ENCODE measurements around the gene HAUS1.
A peak's percentile ranks its signal among the peaks of the same experiment; 100 is the strongest.
"Not testable (repeated sequence)": the region's sequence is repeated elsewhere in the genome, so short reads cannot be mapped to it uniquely, and the experiment has no call there.

HAUS1 gene

DNA sequence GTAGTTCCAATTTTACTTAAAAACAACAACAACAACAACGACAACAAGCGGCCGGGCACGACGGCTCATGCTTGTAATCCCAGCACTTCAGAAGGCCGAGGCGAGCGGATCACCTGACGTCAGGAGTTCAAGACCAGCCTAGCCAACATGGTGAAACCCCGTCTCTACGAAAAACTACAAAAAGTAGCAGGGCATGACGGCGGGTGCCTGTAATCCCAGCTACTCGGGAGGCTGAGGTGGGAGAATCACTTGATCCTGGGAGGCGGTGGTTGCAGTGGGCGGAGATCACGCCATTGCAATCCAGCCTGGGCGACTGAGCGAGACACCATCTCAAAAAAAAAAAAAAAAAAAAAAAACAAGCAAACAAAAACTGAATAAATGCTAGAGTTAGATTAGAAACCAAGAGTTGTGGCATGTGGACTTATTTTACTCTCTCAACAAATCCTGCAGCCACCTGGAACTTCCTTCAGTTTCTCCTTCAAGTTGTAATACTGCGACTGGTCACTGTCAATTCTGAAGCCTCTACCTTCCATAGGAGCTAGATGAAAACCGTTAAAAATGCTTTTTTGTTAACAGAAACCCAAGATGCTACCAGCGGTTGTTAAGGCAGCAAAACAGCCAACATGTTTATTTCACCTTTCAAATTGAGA, 7.4 kb upstream of the HAUS1 start:
- peak; percentile 27 for DNase-seq

DNA sequence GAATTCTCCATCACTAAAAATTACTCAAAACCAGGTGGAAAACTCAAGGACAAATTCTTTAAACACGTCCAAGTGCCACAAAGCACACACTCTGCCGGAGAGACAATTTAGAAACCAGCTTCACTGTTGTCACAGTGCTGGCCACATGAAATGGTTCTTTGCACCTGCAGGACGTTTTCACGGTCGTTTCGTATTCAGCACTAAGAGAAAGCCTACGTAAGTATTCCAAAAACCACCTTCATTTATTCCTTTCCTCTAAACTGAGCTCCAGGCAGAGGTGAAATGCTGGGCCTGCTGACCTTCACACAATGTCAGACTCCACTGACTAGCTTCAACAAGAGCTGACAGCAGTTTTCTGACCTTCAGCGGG, 6.8 kb upstream of the HAUS1 start:
- no peak for DNase-seq

DNA sequence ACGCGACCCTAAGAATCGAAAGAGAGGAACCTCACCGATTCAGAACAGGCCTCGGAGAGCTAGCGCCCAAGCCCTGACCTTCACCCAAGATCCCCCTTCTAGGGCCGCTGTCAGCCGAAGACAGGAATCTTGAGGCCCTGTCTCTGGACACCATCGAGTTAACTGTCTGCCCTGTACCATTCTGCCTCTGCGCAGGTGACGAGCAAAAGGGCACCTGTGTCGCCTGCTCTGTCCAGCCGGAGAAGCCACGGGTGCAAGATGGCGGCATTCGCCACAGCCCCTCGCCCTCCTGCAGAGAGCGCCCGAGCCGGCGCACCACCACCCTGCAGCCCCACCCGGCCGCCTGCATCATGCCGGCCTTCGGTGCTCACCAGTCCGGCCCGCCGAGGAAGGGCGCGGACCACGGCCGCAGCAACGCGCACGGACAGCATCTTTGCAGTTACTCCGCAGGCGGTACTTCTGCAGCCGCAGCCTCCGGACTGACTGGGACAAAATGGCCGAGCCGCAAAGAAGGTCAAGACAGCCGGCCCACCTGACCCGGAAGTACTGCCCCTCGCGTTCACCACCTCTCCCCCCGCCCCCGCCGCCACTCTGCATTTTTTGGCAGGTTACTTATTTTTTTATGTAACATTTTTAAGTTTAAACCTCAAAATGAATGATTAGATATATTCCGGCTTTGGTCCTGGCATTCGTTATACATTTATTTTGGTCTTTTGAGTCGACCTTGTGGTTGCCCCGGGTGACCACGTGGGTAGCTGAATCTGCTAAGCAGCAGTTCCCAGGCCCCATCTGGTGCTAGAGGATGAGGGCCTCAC, 6.2 kb upstream of the HAUS1 start, which contains the start of gene ATP5F1A:
Gene ATP5F1A, minus strand, starts transcription at position 496 of the 815 bp plus-strand sequence. Its CDS starts 65 bp downstream, at position 431.
- DNase-seq: peak; percentile 90

DNA sequence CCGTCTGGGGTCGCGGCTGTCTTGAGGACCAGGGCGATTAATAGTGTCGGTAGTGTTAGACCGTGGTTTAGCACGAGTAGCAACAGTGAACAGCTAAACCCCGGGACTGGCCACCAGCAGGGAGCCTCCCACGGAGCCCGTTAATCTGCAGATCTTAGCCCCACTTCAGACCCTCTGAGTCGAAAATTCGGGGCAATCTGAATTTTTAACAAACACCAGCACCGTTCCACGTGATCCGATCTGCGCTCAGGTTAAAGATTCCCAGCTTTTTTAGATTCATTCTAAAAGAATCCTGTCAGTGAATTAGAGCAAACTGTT, 5.6 kb upstream of the HAUS1 start:
- DNase-seq: no peak

DNA sequence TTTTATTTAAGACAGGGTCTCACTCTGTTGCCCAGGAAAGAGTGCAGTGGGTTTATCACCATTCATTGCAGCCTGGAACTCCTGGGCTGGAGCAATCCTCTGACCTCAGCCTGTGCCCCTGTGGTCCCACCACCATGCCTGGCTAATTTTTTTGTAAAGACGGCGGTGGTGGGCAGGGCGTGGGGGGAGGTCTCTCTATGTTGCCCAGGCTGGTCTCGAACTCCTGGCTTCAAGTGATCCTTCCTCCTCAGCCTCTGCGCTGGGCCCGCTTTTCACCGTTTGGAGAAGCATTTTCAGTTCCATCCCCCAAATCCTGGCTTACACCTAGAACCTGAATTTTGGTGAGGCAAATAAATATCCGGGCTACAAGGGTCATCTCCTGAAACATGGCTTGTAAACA, 4.7 kb upstream of the HAUS1 start:
- DNase-seq: no peak

DNA sequence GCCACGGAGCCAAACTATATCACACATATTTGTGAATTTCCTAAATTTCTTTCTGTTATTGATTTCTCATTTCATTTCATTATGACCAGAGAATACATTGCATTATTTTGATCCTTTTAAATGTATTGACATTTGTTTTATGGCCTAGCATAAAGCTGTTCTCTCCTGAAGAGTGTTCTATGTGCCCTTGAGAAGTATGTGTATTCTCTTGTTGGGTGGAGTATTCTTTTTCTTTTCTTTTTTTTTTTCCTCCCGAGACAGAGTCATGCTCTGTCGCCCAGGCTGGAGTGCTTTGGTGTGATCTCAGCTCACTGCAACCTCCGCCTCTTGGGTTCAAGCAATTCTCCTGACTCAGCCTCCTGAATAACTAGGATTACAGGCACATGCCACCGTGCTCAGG, 5.2 kb downstream of the HAUS1 start:
- no peak for DNase-seq

DNA sequence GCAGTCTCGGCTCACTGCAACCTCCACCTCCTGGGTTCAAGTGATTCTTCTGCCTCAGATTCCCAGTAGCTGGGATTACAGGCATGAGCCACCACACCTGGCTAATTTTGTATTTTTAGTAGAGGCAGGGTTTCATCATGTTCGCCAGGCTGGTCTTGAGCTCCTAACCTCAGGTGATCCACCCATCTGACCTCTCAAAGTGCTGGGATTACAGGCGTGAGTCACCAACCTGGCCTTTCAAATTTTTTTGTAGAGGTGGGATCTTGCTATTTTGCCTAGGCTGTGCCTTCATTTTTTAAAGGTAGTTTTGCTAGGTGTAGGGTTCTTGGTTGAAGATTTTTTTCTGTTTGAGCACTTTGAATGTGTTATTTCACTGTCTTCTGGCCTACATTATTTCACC, 6.2 kb downstream of the HAUS1 start:
- DNase-seq: no peak

DNA sequence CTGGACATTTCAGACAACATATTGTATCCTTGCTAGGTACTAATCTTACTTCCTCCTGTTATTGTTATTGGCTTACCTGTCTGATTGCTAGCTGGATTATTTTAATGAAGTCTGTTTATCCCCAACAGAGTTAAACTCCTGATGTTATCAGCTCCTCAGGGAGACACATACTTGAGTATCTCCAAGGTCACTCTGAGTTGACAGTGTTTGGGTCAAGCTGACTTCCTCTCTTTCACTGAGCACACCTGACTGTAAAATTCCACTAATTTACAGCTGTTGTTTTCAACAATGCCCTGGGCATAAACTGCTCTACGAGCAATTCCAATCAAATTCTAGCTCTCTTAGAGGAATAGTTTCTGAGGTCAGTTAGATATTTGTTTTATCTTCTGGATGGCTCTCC, 9.6 kb downstream of the HAUS1 start:
- DNase-seq: no peak

DNA sequence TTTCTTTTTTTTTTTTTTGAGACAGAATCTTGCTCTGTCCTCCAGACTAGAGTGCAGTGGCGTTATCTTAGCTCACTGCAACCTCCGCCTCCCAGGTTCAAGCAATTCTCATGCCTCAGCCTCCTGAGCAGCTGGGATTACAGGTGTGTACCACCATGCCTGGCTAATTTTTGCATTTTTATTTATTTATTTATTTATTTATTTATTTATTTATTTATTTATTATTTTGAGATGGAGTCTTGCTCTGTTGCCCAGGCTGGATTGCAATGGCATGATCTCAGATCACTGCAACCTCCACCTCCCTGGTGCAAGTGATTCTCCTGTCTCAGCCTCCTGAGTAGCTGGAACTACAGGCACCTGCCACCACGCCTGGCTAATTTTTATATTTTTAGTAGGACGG, 22.4 kb downstream of the HAUS1 start:
- DNase-seq: not testable (repeated sequence)

DNA sequence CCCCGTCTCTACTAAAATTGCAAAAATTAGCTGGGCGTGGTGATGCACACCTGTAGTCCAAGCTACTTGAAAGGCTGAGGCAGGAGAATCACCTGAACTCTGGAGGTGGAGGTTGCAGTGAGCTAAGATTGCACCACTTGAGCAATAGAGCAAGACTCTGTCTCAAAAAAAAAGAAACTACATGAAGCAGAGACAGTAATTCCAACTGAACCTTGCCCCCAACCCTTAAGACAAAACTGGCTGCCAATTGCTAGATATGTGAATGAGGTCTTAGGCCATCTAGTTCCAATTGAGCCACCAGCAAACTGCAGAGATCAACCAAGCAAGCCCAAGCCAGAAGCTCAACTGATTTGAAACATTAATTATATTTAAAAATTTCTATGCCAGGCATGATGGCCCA, 25.9 kb downstream of the HAUS1 start:
- no peak for DNase-seq

DNA sequence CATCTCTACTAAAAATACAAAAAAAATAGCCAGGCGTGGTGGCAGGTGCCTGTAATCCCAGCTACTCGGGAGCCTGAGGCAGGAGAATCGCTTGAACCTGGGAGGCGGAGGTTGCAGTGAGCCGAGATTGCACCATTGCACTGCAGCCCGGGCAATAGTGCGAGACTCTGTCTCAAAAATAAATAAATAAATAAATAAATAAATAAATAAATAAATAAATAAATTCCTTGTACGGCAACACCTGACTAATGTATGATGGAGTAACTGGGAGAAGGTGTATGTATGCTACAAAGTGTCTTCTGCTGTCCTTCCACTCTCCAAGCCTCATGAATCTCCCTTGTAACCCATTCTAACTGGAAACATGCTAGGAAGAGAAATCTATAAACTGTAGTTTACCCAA, 26.4 kb downstream of the HAUS1 start:
- not testable (repeated sequence) for DNase-seq

DNA sequence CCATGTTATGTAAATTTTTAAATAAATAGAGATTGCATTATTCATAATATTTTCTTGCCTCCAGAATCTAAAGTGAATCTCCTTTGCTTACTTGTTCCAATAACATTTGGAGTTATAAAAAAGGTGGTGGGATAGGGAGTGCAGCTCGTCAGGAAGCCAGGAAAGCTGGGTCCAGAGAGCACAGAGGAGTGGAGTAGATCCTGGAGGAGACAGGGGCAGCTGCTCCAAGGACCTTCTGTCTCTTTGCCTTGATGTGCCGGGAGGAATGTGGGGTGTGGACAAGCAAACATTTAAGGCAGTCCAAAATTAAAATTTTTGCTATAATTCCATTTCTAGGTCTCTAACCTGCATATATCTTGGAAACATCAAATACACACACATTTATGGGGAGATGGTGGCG, 29.3 kb downstream of the HAUS1 start:
- DNase-seq: no peak

DNA sequence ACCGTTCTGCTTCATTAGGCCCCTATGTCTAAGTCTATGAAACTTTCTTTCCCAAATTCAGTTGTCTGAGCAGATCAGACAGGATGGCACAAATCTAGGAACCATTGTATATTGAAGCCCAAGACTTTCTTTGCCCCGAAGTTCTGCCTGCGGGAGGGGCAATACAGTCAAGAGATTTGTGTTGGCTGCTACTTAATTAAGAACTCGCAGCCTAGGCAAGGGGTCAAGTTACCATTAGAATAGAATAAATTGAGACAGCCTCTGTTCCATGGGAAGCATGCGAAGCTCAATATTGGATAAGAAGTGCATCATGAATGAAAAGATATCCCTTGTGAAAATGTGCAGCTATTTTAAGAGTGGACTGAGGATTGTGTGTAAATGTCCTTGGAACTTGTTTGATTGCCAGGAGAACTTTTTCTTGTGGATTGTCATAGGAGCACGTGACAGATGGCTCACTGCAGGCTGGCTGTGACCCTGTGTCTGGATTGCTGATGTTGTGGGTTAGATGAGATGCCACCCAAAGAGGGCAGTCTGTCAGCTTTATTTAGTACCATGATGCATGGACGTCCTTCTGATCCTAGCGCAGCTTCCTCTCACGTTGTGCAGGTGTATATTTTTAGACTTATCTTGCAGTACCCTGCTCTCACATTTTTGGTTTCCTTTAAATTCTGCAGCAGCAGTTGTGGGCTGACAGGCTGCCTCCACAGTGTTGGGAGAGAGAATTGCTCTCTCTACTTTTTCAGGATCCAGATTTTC, 30.9 kb downstream of the HAUS1 start:
- no peak for DNase-seq

DNA sequence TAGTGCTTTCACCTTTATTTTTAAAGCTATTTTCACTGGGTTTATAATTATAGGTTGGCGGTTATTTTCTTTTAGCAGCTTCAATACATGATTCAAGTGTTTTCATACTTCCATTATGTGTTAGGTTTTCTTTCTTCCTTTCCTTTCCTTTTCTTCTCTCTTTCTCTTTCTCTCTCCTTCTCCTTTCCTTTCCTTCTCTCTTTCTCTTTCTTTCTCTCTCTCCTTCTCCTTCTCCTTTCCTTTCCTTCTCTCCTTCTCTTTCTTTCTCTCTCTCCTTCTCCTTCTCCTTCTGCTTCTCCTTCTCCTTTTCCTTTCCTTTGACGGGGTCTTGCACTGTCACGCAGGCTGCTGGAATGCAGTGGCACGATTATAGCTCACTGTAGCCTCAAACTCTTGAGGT, 36.0 kb downstream of the HAUS1 start:
- no peak for DNase-seq

DNA sequence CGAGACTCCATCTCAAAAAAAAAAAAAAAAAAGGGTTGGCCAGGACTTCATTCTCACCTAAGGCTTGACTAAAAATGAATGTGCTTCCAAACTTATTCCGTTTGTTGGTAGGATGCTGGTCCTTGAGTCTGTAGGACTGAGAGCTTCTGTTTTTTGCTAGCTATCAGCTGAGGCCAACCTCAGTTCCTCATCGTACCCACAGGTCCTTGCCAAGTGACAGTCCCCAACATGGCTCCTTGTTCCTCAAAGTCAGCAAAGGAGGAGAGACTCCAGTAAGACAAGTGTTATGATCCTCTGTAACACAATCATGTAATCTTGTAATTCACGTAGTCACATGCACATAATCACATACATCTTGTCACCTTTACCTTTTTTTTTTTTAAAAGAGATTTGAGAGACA, 37.0 kb downstream of the HAUS1 start:
- DNase-seq: no peak

DNA sequence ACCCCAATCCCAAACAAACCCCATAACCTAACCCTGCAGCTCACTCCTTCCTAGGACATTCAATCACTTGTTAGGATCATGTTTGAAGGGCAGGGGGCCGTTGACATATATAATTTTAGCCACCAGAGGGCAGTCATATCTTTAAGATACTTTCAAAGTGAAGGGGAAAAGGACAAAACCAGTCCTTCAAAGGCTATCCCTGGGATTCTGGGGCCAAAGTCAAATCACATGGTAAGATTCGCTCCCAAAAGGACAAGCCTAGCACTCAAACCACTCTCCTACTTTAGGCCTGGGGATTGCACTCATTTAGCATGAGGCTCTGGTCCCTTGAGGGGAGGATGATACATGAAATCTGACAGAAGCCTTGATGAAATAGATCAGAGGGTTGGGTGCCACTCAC, 44.6 kb downstream of the HAUS1 start:
- DNase-seq: peak; percentile 55

DNA sequence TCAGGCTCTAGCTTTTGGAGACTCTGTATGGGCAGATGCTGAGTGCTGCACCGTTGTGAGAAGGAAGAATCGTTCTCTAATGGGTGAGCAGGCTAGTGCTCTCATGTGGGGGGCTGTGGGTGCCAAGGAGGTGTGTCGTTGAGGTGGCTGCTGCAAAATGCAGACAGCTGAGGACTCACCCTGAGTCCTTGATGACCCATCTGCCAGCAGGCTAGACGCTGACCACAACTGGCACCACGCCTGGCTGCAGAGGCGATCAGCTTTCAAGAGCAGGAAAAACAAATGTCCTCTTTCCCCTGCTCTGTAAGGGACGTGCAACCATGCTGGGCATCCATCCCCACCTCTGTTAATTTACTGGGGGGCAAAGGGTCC, 48.2 kb downstream of the HAUS1 start:
- DNase-seq: no peak

DNA sequence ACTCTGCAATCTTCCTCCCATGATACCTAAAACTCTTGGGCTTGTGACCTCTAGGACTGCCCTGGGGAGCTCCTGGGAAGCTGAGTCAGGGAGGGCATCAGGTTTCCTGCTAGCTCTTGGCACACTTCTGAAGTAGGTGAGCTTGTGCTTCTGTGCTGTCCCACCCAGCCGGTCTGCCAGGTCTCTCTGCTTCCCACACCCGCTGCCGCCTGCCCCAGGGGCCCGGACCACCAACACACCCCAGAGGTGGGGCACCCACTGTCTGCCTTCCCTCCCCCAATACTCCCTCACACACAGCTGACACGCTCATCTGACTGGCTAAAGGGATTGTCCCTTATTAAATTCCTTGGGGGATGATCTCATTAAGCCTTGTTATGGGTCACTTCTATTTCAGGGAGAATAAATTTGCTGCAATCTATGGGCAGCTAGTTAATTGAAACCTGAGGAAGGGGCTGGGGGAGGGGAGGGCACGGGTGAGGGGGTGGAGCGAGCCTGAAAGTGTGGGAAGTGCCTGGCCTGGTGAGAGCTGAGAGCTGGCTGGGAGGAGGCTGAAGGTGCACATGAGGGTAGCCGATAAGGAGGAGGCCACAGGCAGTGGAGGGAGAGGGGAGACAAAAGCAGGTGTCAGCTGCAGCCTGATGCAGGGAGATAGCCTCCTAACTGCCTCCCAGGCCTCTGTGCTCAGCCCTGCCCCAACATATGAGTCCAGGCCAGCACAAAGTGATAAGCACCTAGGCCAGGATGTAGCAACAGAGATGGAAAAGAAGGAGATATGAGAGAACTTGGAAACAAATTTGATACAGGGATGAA, 48.8 kb downstream of the HAUS1 start:
- no peak for DNase-seq

DNA sequence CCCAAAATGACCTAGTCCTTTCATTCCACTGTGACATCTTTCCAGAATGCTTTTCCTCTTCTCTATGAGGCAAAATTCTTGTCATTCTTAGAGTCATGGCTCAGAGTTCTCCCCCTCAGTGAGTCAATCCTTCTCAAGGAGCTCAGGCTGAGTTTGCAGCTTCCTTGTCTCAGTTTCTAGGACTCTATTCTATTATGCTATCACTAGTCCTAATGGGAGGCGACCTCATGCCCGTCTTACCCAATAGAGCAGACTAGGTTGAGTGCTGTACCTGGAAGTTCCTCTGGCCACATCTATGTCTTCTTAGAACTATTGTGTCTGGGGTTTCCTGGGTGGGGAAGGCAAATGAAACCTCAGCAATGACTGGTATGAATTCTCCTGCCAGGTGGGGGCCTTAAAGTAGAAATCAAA, 51.5 kb downstream of the HAUS1 start:
- peak; percentile 85 for DNase-seq

DNA sequence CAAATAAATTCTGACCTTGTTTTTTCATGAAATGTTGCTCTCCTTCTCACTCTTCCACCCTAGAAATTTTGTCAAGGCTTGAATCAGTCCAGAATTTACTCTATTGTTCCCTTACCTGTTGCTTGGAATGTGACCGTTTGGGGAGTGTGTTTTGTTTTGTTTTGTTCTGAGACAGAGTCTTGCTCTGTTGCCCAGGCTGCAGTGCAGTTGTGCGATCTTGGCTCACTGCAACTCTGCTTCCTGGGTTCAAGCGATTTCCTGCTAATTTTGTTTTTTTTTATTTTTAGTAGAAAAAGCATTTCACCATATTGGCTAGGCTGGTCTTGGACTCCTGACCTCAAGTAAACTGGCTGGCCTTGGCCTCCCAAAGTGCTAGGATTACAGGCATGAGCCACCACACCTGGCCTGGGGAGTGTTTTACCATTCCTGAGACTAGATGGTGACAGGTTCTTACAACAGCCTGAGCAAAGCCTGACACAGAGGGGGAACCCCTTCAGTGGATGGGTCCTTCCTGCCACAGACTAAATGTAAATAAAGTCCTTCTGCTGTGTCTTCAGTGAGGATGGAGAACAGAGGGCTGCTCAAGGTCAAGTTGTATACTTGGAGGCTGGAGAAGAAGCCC, 52.0 kb downstream of the HAUS1 start:
- DNase-seq: peak; percentile 47

DNA sequence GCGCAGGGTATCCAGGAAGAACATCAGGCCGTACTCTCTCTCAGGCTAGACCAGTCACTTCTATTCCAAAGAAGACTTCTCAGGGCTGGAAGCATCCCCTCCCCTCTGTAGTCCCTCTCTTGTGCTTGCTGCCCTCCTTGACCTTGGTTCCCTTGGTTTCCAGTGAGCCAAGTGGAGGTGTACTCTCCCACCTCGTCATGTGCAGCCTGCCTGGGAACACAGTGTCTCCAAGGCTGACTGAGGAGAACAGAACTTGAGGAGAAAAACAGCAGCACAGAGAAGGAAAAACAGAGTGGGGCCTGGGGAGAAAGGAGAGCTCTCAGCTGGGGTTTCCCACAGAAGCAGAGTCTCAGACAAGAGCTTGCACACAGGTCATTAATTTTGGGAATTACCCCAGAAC, 52.7 kb downstream of the HAUS1 start:
- no peak for DNase-seq

DNA sequence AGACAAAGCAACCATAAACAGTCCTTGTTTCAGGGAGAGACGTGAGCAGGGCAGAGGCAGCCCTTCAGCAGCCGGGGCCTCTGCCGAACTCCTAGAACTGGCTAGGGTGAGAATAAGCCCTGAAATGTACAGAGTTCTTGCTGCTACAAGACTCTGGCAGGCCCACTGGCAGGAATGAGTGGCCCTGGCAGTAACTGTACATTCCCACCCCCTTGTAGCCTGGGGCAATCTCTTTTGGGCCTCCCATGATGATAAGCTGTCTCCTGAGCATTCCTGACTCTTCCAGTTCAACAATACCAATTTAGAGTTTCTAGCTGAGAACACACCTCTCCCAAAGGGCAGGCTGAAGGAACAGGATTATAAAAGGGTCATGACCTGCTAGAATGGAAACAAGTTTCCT, 54.3 kb downstream of the HAUS1 start:
- DNase-seq: no peak
